ENCODE data around the gene MROH7.

- TF ChIP-seq CTCF (IDR thresholded peaks at IDR 0.05) (no peak), POLR2A (IDR thresholded peaks at IDR 0.05) (no peak)
Measured at GRCh38 chr1:54679706-54680105, 38.1 kb downstream of the MROH7 start.
